UCSD-AML1 (cell line): ENCODE results near the gene METTL2B.
"Not testable (repeated sequence)": the region's sequence is repeated elsewhere in the genome, so short reads cannot be mapped to it uniquely, and the experiment has no call there.

Experiments
- DNase-seq: peaks from one replicate; lab custom pipeline; 2025; ENCODE audit not compliant: unreplicated experiment; lab: John Stamatoyannopoulos, UW

The METTL2B gene

GRCh38 chr7:128523932-128524524 lies 47.5 kb downstream of the METTL2B start:
- DNase-seq, result not testable (repeated sequence)

DNA sequence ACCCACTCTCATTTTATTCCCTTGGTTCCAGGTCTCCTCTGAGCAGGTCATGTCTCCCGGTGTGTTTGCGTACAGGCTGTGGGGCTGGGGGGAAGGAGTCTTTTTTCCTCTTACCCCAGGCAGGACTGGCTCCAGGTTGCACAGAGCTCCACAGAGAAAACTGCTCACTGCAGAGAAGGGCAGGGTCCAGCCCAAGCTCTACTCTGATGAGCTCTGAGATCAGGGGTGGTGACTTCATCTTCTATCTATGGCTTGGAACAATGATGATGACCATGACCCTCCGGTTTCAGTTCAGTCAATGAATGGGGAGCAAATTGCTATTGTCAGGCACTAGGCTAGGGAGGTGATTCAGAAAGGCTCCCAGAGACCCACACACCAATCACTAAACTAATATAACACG lies 49.0 kb downstream of the METTL2B start:
- not testable (repeated sequence) for DNase-seq

DNA sequence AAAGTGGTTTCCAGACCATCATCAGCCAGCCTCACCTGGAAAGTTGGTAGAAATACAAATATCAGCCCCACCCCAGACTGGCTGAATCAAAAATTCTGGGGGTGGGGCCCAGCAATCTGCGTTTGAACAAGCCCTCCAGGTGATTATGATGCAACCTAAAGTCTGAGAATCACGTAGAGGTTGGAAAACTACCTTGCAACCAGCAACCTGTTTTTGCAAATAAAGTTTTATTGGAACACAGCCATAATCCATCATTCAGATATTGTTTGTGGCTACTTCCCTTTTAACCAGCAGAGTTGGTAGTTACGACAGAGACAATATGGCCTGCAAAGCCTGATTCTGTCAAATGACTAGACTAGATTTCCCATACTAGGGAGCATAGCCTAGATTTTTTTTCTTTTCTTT lies 49.5 kb downstream of the METTL2B start:
- not testable (repeated sequence) for DNase-seq

DNA sequence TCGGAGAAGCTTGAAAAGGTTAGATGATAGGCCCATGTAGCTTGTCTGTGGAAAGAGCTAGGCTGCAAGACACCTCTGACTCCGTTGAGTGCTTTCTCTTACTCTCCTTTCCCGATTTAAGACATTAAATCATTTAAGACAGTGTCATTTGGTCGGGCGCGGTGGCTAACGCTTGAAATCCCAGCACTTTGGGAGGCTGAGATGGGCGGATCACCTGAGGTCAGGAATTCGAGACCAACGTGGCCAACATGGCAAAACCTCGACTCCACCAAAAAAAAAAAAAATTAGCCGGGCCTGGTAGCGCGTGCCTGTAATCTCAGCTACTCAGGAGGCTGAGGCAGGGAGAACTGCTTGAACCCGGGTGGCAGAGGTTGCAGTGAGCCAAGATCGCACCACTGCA lies 52.6 kb downstream of the METTL2B start:
- DNase-seq, result not testable (repeated sequence)

GRCh38 chr7:128530121-128530854 lies 53.7 kb downstream of the METTL2B start:
- not testable (repeated sequence) for DNase-seq

DNA sequence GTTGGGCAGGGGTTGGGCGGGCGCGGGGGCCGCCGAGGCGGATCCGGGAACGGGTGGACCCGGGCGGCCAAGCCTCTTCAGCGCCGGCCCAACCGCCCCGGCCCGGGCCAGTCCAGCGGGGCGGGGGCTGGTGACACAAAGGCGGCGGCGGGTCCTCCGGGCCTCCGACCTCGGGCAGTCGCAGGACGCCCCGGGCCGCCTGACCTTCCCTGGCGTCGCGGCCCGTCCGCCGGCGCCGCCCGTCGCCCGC lies 54.2 kb downstream of the METTL2B start:
- DNase-seq, result no peak

GRCh38 chr7:128531105-128531954 lies 54.8 kb downstream of the METTL2B start:
- DNase-seq, result peak; percentile 81

- peak; percentile 42 for DNase-seq
Observed at GRCh38 chr7:128531955-128532478, 55.5 kb downstream of the METTL2B start.

DNA sequence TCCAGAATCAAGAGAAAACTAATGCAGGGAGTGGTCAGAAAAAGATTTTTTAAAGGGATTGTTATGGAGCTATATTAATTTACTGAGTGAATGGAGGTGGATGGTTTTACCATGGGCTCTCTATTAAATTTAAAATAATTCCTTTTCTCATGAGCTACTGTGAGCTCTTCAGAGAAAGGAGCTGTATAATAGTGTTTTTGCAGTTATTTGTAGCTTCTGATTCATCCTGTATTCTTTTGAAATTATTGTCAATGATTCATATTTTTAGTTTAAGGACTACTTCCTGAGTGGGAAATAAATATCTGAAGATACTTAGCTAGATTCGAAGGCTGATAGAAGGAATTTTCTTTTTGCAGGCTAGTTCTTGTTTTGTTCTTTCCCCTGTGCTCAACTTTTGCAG lies 56.4 kb downstream of the METTL2B start:
- DNase-seq, result not testable (repeated sequence)

- not testable (repeated sequence) for DNase-seq
Observed at GRCh38 chr7:128537410-128537809, 60.9 kb downstream of the METTL2B start.

DNA sequence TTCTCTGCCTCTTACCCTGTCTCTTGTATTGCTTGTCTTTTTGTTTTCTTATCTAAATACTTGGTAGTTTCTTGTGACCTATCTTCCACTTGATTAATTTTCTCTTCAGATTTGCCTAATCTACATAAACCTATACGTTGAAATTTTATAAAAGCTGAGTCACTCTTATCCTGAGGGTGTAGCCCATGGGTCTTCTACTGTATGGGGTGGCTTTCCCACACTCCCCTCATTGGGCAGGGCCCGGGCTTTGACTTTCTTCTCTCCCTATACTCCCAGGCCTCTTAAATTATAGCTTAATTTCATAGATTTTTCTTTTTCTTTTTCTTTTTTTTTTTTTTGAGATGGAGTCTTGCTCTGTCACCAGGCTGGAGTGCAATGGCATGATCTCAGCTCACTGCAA lies 66.0 kb downstream of the METTL2B start:
- not testable (repeated sequence) for DNase-seq

- DNase-seq, result not testable (repeated sequence)
Observed at GRCh38 chr7:128543300-128543699, 66.8 kb downstream of the METTL2B start.

- DNase-seq, result not testable (repeated sequence)
Observed at GRCh38 chr7:128546319-128546851, 69.8 kb downstream of the METTL2B start.

DNA sequence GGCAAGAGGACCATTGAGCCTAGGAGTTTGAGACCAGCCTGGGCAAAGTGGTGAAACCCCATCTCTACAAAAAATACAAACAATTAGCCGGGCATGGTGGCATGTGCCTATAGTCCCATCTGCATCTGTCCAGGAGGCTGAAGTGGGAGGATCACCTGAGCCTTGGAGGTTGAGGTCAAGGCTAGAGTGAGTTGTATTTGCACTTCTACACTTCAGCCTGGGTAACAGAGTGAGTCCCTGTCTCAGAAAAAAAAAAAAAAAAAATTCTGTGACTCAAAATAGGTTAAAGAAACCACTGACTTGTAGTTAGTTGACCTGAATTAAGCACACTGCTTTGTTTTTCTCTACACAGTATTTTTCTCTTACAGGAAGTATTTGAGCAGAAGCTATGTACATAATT lies 74.4 kb downstream of the METTL2B start:
- DNase-seq, result no peak

DNA sequence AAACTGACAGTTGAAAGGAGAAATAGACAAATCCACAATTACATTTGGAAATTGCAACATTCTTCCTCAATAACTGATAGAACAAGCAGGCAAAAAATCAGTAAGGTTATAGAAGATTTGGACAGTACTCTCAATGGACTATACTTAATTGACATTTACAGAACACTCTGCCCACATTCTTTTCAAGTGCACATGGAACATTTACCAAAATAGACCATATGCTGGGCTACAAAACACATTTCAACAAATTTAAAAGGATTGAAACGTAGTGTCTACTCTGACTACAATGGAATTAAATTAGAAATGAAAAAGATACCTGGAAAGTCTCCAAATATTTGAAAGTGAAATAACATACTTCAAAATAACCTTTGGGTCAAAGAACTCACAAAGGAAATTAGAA lies 77.8 kb downstream of the METTL2B start:
- not testable (repeated sequence) for DNase-seq
